WI38 (cell line): ENCODE measurements around the gene FAM90A26.
"Not testable (repeated sequence)": the region's sequence is repeated elsewhere in the genome, so short reads cannot be mapped to it uniquely, and the experiment has no call there.

Source experiments
- H3K4me3 ChIP-seq: 2 replicates; pipeline ENCODE4 v1.5.1; 2011; ENCODE audit warnings: low read depth, mild to moderate bottlenecking, control low read depth, low read length
- TF ChIP-seq, protein P1 (sequence below): IDR thresholded peaks from 2 replicates; pipeline ENCODE4 v1.5.1; 2012; ENCODE audit warnings: low read depth, mild to moderate bottlenecking, control low read depth, low read length

Gene FAM90A26, protein sequence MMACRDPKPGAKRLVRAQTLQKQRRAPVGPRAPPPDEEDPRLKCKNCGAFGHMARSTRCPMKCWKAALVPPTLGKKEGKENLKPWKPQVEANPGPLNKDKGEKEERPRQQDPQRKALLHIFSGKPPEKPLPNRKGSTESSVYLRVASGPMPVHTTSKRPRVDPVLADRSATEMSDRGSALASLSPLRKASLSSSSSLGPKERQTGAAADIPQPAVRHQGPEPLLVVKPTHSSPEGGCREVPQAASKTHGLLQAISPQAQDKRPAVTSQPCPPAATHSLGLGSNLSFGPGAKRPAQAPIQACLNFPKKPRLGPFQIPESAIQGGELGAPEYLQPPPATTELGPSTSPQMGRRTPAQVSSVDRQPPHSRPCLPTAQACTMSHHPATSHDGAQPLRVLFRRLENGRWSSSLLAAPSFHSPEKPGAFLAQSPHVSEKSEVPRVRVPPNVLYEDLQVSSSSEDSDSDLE

DNA sequence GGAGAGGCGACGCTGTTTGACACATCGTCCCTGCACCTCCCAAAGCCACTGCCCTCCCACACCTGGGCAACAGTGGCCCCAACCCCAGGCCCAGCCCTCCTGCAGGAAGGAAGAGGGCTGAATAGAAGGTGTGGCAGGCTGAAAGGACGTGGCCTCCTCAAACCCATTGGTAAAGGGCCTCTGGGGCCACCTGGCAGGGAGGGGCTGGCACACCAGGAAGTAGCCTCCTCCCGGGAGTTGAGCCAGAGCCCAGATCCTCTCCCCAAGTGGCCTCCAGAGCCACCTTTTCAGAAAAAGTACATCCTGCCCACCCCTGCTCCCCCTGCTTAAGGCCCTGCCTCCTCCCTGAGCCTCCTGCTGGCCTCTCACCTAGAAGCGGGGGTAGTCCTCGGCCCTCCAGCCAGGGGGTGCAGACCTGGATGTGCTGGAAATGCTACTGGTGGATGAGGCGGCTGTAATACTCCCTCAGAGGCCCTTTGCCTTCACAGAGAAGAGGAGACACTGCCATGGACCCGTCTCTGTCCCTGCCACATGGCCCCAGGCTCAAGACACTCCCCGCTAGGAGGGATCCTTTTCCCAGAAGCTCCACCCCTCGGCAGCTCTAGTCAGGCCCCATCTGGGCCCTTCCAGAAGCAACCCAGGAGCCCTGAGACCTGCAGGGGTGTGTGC lies at the start of gene FAM90A26:
Gene FAM90A26, plus strand, starts transcription at position 619 of the 669 bp plus-strand sequence. CDS start 2,764 bp downstream, outside the sequence.
- H3K4me3 ChIP-seq = not testable (repeated sequence)

DNA sequence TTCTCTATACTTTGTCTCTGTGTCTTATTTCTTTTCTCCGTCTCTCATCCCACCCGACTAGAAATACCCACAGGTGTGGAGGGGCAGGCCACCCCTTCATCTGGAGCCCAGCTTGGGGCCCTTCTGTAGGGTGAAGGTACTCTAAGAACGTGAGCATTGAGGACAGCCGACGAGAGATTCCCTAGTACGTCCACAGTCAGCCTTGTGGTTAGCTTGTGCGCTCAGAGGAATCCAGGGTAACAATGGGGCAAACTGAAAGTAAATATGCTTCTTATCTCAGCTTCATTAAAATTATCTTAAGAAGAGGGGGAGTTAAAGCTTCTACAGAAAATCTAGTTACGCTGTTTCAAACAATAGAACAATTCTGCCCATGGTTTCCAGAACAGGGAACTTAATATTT lies 47.5 kb upstream of the FAM90A26 start:
- H3K4me3 ChIP-seq = not testable (repeated sequence)

DNA sequence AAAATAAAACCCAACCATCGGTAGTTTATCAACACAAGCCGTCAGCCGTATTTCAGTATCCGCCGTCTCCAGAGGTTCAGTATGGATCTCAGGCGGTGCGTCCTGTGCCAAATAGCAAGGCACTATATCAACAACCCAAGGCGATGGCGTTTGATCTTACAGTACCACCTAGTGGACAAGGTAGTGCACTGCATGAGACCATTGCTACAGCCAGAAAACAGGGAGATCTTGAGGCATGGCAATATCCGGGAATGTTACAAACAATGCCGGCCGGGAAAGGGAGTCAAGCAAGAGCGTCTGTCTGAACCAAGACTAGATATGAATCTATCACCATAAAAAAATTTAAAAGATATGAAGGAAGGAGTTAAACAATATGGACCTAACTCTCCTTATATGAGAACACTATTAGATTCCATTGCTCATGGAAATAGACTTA lies 46.6 kb upstream of the FAM90A26 start:
- TF ChIP-seq, protein P1, sequence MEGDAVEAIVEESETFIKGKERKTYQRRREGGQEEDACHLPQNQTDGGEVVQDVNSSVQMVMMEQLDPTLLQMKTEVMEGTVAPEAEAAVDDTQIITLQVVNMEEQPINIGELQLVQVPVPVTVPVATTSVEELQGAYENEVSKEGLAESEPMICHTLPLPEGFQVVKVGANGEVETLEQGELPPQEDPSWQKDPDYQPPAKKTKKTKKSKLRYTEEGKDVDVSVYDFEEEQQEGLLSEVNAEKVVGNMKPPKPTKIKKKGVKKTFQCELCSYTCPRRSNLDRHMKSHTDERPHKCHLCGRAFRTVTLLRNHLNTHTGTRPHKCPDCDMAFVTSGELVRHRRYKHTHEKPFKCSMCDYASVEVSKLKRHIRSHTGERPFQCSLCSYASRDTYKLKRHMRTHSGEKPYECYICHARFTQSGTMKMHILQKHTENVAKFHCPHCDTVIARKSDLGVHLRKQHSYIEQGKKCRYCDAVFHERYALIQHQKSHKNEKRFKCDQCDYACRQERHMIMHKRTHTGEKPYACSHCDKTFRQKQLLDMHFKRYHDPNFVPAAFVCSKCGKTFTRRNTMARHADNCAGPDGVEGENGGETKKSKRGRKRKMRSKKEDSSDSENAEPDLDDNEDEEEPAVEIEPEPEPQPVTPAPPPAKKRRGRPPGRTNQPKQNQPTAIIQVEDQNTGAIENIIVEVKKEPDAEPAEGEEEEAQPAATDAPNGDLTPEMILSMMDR = peak; percentile 67
- H3K4me3 ChIP-seq = not testable (repeated sequence)

DNA sequence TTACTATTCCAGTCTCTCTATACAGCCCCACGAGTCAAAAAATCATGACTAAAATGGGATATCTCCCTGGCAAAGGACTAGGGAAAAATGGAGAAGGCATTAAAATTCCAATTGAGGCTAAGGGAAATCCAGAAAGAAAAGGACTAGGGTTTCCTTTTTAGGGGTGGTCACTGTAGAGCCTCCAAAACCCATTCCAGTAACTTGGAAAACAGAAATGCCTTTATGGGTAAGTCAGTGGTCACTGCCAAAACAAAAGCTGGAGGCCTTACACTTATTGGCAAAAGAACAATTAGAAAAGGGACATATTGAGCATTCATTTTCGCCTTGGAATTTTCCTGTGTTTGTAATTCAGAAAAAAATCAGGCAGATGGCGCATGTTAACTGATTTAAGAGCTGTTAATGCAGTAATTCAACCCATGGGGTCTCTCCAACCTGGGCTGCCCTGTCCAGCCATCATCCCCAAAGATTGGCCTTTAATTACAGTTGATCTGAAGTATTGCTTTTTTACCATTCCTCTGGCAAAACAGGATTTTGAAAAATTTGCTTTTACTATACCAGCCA lies 44.5 kb upstream of the FAM90A26 start:
- H3K4me3 ChIP-seq = not testable (repeated sequence)

DNA sequence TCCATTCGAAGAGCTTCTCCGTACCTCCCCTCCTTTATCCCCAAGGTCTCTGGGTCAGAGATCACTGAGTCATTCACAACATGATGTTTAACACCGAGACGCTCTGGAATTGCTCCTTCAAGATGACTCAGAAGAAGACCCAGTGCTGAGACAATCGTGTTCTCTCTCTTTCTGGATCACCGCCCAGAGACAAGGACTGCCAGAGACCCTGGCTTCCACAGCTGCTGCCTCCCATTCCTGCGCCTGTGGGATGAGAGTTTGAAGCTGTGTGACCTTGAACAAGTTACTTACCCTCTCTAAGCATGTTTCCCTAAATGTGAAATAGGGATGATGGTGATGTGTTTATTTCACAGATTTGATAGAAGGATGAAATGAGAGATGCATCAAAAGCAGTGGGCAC lies 38.8 kb upstream of the FAM90A26 start:
- not testable (repeated sequence) for H3K4me3 ChIP-seq

DNA sequence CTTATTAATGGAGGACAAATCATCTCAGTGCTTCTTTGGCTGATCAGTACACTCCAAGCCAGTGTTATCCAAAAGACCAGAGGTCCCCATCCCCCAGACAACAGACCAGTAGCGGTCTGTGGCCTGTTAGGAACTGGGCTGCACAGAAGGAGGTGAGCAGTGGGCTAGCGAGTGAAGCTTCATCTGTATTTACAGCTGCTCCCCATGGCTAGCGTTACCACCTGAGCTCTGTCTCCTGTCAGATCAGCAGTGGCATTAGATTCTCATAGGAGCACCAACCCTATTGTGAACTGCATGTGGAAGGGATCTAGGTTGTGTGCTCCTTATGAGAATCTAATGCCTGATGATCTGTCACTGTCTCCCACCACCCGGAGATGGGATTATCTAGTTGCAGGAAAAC lies 37.4 kb upstream of the FAM90A26 start:
- H3K4me3 ChIP-seq = not testable (repeated sequence)

DNA sequence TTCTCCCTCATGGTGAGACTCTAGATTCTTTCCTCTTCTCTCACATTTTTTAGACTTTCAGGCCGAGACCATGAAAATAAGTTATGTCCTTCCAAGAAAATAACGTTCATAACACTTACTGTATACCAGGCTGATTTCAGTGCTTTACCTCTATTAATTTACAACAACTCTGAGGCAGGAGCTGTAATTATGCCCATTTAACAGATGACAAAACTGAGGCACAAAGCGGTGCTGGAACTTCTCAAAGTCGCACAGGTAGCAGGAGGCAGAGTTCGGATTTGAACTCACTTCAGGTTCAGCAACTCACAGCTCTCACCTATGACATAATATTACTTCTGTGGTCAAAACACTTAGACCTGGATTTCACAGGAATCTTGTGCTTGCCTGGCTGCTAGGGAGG lies 36.2 kb upstream of the FAM90A26 start:
- not testable (repeated sequence) for H3K4me3 ChIP-seq

DNA sequence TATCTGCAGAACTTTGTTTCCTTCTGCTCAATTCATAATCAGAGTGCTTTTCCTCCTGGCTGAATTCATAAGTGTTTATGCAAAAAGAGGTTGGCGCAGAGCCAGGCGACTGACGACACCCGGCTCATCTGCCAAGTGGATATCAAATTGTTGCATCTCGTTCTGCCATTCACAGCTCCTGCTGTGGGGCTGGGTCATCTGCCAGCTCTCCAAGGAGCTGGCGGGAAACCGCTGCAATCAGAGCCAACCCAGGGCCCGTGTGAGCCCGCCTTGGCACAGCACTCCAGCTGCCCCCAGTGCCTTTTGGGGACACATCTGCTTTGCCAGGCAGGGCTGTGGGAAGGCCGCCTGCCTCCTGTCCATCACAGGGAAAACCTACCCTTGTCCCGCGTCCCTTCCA lies 35.7 kb upstream of the FAM90A26 start:
- not testable (repeated sequence) for H3K4me3 ChIP-seq

DNA sequence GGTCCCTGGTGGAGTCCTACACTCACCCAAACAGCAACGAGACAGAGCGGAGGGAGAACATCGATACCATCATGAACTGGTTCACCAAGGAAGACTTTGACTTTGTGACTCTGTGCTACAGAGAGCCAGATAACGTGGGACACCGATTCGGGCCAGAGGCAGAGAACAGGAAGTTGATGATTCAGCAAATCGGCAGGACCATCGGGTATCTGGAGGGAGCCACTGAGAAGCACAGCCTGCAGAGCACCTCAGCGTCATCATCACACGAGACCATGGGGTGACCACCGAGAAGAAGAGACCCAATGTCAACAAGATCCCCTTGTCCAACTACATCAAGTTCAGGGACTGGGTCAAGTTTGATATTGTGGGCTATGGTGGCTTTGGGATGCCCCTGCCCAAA lies 29.2 kb upstream of the FAM90A26 start:
- not testable (repeated sequence) for H3K4me3 ChIP-seq

DNA sequence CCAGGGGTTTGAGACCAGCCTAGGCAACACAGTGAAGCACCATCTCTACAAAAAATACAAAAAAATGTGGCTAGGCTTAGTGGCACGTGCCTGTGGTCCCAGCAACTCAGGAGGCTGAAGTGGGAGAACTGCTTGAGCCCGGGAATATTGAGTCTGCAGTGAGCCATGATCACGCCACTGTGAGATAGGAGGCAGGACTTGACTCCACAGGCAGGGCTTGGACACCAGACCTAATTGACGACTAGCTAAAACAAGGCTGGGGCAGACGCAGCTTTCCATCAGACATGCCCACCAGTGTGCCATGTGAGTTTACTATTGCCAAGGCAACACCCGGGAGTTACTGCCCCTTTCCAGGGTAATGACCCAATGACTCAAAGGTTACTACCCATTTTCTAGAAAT lies 27.4 kb upstream of the FAM90A26 start:
- not testable (repeated sequence) for H3K4me3 ChIP-seq

DNA sequence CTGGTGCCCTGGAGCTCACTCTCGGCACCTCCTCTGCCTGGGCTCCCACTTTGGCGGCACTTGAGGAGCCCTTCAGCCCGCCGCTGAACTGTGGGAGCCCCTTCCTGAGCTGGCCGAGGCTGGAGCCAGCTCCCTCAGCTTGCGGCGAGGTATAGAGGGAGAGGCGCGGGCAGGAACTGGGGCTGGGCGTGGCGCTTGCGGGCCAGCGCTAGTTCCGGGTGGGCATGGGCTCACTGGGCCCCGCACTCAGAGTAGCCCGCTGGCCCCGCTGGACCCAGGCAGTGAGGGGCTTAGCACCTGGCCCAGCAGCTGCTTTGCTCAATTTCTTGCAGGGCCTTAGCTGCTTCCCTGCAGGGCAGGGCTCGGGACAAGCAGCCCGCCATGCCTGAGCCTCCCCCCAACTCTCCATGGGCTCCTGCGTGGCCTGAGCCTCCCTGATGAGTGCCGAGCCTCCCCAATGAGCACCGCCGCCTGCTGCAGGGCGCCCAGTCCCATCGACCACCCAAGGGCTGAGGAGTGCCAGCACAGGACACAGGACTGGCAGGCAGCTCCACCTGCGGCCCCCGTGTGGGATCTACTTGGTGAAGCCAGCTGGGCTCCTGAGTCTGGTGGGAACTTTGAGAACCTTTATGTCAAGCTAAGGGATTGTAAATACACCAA lies 26.7 kb upstream of the FAM90A26 start:
- TF ChIP-seq, protein P1 = no peak

DNA sequence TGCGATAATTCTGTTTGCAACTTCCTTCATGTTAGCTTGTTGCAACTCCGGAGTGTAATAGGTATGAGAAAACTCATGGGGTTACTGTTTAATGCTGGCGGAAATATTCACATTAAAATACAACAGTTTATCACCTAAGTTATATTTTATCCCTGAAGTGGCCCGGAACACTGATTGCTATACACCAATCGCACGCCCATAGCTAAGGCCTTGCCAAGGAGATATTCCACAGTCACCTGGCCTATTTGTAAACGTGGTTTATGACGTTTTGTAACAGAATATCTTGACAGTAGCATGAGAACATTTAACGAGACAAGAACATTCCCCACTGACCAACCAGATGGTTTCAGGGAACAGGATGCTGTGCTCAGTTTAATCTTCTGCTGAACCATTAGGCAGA lies 23.2 kb upstream of the FAM90A26 start:
- TF ChIP-seq, protein P1 = no peak
- no peak overlapping the region for H3K4me3 ChIP-seq

More for the DNA sequence above, 26.7 kb upstream of the FAM90A26 start:
- H3K4me3 ChIP-seq = no peak overlapping the region

DNA sequence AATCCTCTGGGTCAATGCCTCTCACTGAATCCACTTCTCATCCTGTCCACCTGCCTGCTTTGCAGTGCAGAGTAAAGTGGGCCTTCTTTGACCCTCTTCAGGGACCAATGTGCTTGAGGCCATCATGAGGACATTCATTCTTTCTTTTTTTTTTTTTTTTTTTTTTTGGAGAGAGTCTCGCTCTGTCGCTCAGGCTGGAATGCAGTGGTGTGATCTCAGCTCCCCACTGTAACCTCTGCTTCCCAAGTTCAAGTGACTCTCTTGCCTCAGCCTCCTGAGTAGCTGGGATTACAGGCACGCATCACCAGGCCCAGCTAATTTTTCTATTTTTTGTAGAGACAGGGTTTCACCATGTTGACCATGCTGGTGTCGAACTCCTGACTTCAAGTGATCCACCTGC lies 22.8 kb upstream of the FAM90A26 start:
- H3K4me3 ChIP-seq = not testable (repeated sequence)

DNA sequence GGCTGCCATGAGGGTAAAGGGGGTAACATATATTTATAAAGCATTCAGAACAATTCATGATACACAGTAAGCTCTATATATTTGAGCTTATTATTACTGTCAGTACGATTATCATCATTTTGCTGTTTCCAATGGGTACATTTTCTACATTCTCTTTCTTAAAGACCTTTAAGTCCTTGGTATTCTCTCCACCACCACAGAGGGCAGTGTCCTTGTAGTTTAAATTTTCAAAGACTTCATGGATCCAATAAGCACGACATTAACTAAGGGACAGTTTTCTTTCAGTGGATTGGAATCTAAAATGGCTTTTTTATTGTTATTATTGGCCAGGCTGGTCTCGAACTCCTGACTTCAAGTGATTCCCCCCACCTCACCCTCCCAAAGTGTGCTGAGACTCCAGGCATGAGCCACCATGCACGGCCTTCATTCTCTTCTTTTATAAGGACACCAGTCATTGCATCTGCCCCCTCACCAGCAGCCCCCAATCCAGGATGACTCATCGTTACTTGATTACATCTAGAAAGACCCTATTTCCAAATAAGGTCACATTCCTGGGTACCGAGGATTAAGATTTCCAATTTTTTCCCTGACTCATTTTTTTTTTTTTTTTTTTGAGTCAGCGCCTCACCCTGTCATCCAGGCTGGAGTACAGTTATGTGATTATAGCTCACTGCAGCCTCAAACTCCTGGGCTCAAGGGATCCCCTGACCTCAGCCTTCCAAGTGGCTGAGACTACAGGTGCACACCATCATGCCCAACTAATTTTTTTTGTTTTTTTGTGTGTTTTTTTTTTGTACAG lies 21.4 kb upstream of the FAM90A26 start:
- H3K4me3 ChIP-seq = not testable (repeated sequence)

DNA sequence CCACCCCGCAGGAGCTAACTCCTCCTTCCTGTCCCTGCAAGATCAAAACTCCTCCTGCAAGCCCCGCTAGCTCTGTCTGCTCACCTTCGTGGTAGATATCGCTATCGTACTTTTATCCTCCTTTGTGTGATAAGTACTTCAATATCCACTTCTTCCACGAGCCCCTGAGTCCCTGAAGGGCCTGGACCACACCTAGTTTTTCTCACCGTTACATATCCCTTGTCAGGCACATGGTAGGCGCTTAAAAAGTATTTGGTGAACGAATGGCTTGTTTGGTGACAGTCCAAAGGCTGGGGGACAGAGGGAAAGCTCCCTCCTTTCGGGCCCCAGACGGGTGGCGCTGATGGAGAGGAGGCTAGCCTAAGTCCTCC lies 18.4 kb upstream of the FAM90A26 start:
- H3K4me3 ChIP-seq = peak overlapping the region; percentile 63
